M059J (cell line): Measurements from ENCODE around the gene TSHB. TPM values are rescaled to one million over a fixed set of nuclear protein-coding genes. Genes with fewer than 3 reads are reported as not detected.
A peak's percentile ranks its signal among the peaks of the same experiment; 100 is the strongest.
"Not testable (repeated sequence)": the region's sequence is repeated elsewhere in the genome, so short reads cannot be mapped to it uniquely, and the experiment has no call there.

ENCODE experiments used
- DNase-seq: peaks from one replicate; pipeline ENCODE4 v3.0.0-alpha.2; 2012; ENCODE audit warnings: low read depth
- total RNA-seq: library from RNA; depleted of rRNA; stranded (reverse); fragments of >200 nt; shearing (Covaris generic); gene quantifications from 2 replicates; pipeline ENCODE4 v1.2.3, GENCODE V29; 2014; rRNA removed

TSHB gene
- total RNA-seq: not detected in 2 replicates

- no peak for DNase-seq
Measured at GRCh38 chr1:115029526-115029925, at the start of gene TSHB. Gene TSHB (plus strand): TSS chr1:115029826. CDS start chr1:115033363, 3,537 bp downstream.

DNA sequence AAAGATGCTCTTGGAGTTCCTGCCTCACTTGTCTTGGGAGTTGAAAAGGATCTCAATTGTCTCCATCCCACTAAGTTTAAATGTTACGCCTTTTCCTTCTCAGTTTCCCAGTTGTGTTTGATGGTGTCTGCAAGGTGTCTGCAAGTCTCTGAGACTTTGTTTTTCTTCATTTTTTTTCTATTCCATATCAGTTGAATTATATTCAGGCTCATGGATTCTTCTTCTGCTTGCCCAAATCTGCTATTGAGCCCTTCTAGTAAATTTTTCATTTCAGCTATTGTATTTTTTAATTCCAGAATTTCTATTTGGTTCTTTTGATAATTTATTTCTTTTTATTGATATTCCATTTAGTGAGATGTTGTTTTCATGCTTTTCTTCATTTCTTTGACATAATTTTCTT is 47.4 kb upstream of the TSHB start:
- no peak for DNase-seq

GRCh38 chr1:114986286-114986685 is 43.3 kb upstream of the TSHB start:
- no peak for DNase-seq

DNA sequence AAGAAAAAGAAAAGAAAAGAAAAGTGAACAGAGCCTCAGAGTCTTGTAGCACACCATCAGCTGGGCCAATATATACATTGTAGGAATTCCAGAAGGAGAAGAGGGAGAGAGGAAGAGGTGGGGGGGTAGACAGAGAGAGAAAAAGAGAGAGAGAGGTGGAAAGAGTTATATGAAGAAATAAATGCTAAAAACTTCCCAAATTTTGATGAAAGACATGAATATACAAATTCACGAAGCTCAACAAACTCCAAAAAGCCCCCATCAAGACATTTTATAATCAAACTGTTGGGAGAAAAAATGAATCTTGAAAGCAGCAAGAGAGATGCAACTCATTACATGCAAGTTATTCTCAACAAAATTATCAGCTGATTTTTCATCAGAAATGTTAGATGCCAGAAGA is 41.5 kb upstream of the TSHB start:
- DNase-seq: no peak

DNA sequence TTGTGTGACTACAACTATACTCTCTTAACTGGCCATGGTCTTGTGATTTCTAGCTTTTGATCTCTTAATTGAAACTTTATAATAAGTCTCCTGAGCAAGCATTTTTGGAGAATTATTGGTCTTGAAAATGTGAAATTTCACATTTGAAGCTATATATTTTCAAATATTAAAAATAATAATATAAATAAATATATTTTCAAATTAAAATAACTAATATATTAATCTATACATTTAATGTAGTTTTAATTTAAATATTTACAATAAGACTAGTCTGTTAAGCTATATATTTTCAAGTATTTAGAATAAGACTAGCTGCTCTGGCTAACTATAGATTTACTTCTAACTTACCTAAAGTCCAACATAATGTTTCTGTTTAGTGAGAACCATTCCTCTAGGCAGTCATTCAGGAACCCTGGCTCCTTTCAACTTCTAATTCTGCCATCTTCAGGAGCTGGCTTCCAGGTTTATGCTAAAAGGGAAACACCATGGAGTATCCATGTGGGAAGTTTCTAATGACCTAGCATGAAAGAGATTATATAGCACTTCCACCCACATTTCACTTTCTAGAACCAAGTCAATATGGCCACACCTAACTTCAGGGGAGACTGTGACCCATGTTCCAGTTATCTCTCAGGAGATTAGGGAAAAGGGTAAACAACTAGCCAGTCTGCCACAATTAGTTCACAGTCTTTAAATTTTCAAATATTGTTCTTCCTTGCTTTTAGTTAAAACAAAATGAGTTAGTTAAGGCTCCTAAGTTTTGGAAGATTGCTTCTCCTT is 31.9 kb upstream of the TSHB start:
- no peak for DNase-seq

DNA sequence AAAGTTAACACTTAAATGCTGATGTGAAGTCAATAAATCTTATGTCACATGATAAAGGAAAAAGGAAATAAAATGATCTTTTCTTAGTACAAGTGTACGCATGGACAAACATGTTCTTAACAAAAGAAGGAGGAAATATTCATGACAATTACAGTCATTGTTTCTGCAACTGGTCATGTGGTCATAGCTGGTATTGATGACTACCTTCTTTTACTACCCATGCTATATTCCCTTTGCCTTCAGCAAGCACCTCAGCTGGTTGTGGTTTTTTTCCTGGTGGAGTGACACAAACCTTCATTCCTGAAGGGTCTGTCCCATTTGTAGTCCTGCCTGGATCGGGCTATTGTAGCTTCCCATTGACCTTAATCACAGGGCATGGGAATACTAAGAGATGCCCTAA is 23.4 kb upstream of the TSHB start:
- DNase-seq: no peak

GRCh38 chr1:115012006-115012405 is 17.6 kb upstream of the TSHB start:
- no peak for DNase-seq

GRCh38 chr1:115012434-115012833 is 17.2 kb upstream of the TSHB start:
- no peak for DNase-seq

DNA sequence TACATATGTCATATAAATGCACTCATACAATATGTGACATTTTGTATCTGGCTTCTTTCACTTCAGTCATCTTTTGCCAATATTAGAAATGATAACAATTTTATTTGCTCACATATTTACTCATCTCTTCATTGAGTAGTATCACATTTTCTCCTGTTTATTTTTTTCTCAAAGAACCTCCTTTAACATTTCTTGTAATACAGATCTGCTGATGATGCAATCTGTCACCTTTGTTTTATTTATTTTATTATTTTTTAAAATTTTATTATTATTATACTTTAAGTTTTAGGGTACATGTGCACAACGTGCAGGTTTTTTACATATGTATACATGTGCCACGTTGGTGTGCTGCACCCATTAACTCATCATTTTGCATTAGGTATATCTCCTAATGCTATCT is 15.8 kb upstream of the TSHB start:
- DNase-seq: no peak

DNA sequence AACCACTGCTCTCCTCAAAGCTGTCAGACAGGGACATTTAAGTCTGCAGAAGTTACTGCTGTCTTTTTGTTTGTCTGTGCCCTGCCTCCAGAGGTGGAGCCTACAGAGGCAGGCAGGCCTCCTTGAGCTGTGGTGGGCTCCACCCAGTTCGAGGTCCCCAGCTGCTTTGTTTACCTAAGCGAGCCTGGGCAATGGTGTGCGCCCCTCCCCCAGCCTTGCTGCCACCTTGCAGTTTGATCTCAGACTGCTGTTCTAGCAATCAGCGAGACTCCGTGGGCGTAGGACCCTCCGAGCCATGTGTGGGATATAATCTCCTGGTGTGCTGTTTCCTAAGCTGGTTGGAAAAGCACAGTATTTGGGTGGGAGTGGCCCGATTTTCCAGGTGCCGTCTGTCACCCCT is 10.1 kb upstream of the TSHB start:
- DNase-seq: not testable (repeated sequence)

GRCh38 chr1:115021145-115021544 is 8.5 kb upstream of the TSHB start:
- no peak for DNase-seq

- no peak for DNase-seq
Measured at GRCh38 chr1:115023593-115023992, 6.0 kb upstream of the TSHB start.

DNA sequence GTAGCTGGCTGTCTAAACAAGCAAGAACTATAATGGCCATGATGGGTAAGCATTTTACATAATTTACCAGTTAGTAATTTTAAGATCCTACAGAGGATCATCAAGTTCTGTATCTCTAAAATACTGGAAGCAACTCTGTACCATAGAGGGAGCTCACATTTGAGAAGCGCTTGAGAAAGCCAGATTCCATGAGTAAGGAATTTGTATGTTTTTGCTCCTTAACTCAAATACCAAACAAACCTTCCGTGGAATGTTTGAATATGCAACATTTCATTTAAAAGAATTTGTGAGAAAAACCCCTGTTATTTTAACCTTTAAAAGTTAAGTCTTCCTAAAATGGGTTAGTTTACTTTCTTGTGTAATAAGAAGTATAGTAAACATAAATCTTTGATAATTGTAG is 2.0 kb downstream of the TSHB start:
- no peak for DNase-seq

DNA sequence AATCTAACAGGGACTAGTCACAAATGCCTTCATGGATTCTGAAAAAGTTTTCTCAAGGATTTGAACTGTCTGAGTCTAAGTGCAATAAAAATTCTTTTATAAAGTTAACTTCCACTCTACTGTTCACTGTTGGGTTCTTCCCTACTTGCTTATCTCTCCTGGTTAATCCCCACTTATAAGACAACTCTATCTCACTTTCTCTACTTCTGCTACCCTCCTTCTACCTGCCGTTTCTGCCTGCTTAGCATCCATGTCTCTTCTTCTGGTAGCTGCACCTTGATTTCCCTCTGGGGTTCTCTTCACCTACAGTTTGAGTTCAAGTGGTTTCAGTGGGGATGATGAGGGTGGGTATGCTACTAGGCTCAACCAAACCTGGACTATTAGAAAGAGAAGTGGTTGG is 6.0 kb downstream of the TSHB start:
- DNase-seq: no peak

DNA sequence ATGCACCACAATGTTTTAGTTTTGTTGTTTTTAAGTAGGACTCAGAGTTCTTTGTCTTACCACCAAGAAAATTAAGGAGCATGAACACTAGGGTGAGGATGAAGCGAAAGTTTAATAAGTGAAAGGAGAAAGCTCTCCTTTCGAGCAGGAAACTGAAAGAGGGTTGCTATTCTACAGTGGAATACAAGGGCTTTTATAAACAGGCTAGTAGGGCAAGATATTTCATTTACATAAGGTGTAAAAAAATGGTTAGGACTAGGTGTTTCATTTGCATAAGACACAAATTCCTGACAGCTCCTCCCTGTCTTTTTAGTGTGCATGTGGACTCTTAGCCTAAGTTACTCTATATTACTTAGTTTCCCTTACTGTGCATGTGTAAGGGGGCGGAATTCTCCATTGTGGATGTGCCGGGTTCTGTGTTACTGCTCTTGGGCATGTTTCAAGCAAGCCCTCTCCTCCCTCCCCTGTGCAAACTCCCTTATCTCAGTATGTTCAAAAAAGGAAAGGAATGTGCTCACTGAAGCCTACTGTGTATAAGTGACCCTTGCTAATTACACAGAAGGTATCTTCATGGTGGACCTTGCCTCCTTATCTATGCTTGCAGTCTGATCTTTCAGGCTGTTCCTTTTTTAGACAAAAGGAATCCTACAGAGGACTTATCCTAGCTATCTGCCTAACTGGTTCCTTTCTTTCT is 7.3 kb downstream of the TSHB start:
- DNase-seq: no peak

- DNase-seq: no peak
Measured at GRCh38 chr1:115040501-115040900, 10.9 kb downstream of the TSHB start.

DNA sequence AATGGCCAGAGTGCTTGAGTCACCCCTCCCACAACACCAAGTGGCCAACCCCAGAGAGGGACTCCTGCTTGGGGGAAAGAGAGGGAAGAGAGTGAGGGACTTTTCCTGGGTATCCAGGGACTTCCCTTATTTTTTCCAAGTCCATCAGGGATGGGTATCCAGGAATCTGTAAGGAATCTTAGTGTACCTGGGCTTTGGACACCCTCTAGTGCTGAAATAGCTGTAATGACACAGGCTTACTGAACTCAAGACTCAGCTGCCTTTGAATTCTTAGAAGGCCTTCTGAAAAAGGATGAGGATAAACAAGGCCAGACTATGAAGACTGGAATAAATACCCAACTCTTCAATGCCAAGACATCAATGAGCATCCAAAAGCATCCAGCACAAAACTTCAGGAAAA is 12.0 kb downstream of the TSHB start:
- peak; percentile 20 for DNase-seq

GRCh38 chr1:115046751-115047150 is 17.1 kb downstream of the TSHB start:
- DNase-seq: no peak

GRCh38 chr1:115051850-115052249 is 22.2 kb downstream of the TSHB start:
- no peak for DNase-seq

- peak; percentile 65 for DNase-seq
Measured at GRCh38 chr1:115052454-115053083, 22.9 kb downstream of the TSHB start.

GRCh38 chr1:115056395-115056798 is 26.8 kb downstream of the TSHB start:
- peak; percentile 22 for DNase-seq

GRCh38 chr1:115057661-115058254 is 28.1 kb downstream of the TSHB start:
- no peak for DNase-seq
